Effector memory CD4-positive, alpha-beta T cell (primary cell): ENCODE results near the gene PCED1A.

Source experiments
- DNase-seq, 3 donors: peaks; one replicate each; pipeline ENCODE4 v3.0.0-alpha.2; 2020
- H3K27ac ChIP-seq: 2 replicates; pipeline ENCODE4 v1.7.0; 2013; ENCODE audit warnings: mild to moderate bottlenecking, low read length, moderate library complexity; ENCODE audit not compliant: insufficient read depth, poor library complexity, severe bottlenecking
- H3K27me3 ChIP-seq: replicated peaks from 2 replicates; pipeline ENCODE4 v1.7.0; 2013; ENCODE audit warnings: mild to moderate bottlenecking, low read length; ENCODE audit not compliant: insufficient read depth, control insufficient read depth, poor library complexity, severe bottlenecking
- H3K36me3 ChIP-seq: 2 replicates; pipeline ENCODE4 v1.7.0; 2013; ENCODE audit warnings: mild to moderate bottlenecking, low read length, moderate library complexity; ENCODE audit not compliant: control insufficient read depth, insufficient read depth
- H3K4me1 ChIP-seq: 2 replicates; pipeline ENCODE4 v1.7.0; 2013; ENCODE audit warnings: low read length, mild to moderate bottlenecking; ENCODE audit not compliant: control insufficient read depth, insufficient read depth, poor library complexity, severe bottlenecking
- H3K4me3 ChIP-seq: 2 replicates; pipeline ENCODE4 v1.7.0; 2013; ENCODE audit warnings: low read length, low read depth, mild to moderate bottlenecking; ENCODE audit not compliant: insufficient read depth, poor library complexity, severe bottlenecking
- H3K9me3 ChIP-seq: 2 replicates; pipeline ENCODE4 v1.7.0; 2013; ENCODE audit warnings: mild to moderate bottlenecking, low read length, moderate library complexity; ENCODE audit not compliant: control insufficient read depth

PCED1A gene

GRCh38 chr20:2806351-2806701 lies 34.1 kb downstream of the PCED1A start:
- Histone ChIP-seq H3K27me3 (peaks cover 7% of the 10 kb centered on the region), H3K27ac (no peak overlapping the region), H3K4me1 (peaks cover 2% of the 10 kb centered on the region), H3K9me3 (no peaks in the 10 kb centered on the region), H3K36me3 (no peaks in the 10 kb centered on the region), H3K4me3 (no peak overlapping the region)
- no peak for DNase-seq

GRCh38 chr20:2805689-2806350 lies 34.6 kb downstream of the PCED1A start:
- DNase-seq, result no peak
- H3K4me1 ChIP-seq, result peaks cover 7% of the 10 kb centered on the region

GRCh38 chr20:2804852-2805688 lies 35.4 kb downstream of the PCED1A start:
- H3K27ac ChIP-seq, result no peak overlapping the region
- H3K4me3 ChIP-seq, result no peak overlapping the region
- no peaks in the 10 kb centered on the region for H3K9me3 ChIP-seq
- no peaks in the 10 kb centered on the region for H3K36me3 ChIP-seq
- peaks cover 19% of the 10 kb centered on the region for H3K27me3 ChIP-seq
- H3K4me1 ChIP-seq, result peaks cover 13% of the 10 kb centered on the region
- DNase-seq, result no peak

More at GRCh38 chr20:2805689-2806350, 34.6 kb downstream of the PCED1A start:
- Histone ChIP-seq H3K27me3 (peaks cover 13% of the 10 kb centered on the region), H3K36me3 (no peaks in the 10 kb centered on the region), H3K9me3 (no peaks in the 10 kb centered on the region), H3K27ac (no peak overlapping the region), H3K4me3 (no peak overlapping the region)

- Histone ChIP-seq H3K4me1 (peaks cover 21% of the 10 kb centered on the region), H3K27ac (no peak overlapping the region), H3K4me3 (no peak overlapping the region), H3K36me3 (no peaks in the 10 kb centered on the region), H3K9me3 (no peaks in the 10 kb centered on the region), H3K27me3 (peaks cover 27% of the 10 kb centered on the region)
- DNase-seq, result no peak
Observed at GRCh38 chr20:2804041-2804828, 36.2 kb downstream of the PCED1A start.

- Histone ChIP-seq H3K27ac (no peak overlapping the region), H3K4me1 (peaks cover 22% of the 10 kb centered on the region), H3K9me3 (no peaks in the 10 kb centered on the region), H3K36me3 (no peaks in the 10 kb centered on the region), H3K4me3 (no peak overlapping the region), H3K27me3 (peaks cover 43% of the 10 kb centered on the region)
- no peak for DNase-seq
Observed at GRCh38 chr20:2801286-2801728, 39.1 kb downstream of the PCED1A start.

- H3K4me1 ChIP-seq, result peaks cover 22% of the 10 kb centered on the region
- no peaks in the 10 kb centered on the region for H3K36me3 ChIP-seq
- H3K4me3 ChIP-seq, result peak within 1 kb of the TSS; percentile 33
- no peak for DNase-seq
- H3K9me3 ChIP-seq, result no peaks in the 10 kb centered on the region
- H3K27me3 ChIP-seq, result peaks cover 41% of the 10 kb centered on the region
- H3K27ac ChIP-seq, result no peak within 1 kb of the TSS
Observed at GRCh38 chr20:2800521-2801285, 39.8 kb downstream of the PCED1A start, which contains the start of gene CPXM1. Gene CPXM1, minus strand, starts transcription at chr20:2800627. Its CDS starts 55 bp downstream, at chr20:2800572.

- Histone ChIP-seq H3K4me1 (peaks cover 22% of the 10 kb centered on the region), H3K27me3 (peaks cover 39% of the 10 kb centered on the region), H3K9me3 (no peaks in the 10 kb centered on the region), H3K4me3 (peak overlapping the region; percentile 33), H3K27ac (no peak overlapping the region), H3K36me3 (no peaks in the 10 kb centered on the region)
- no peak for DNase-seq
Observed at GRCh38 chr20:2799688-2800520, 40.6 kb downstream of the PCED1A start.

- H3K4me3 ChIP-seq, result no peak overlapping the region
Observed at GRCh38 chr20:2799271-2799670, 41.2 kb downstream of the PCED1A start.

GRCh38 chr20:2798814-2799213 lies 41.6 kb downstream of the PCED1A start:
- Histone ChIP-seq H3K4me3 (no peak overlapping the region), H3K4me1 (peaks cover 22% of the 10 kb centered on the region), H3K36me3 (no peaks in the 10 kb centered on the region), H3K27ac (no peak overlapping the region), H3K9me3 (no peaks in the 10 kb centered on the region), H3K27me3 (peaks cover 39% of the 10 kb centered on the region)
- DNase-seq, result no peak

More at GRCh38 chr20:2799271-2799670, 41.2 kb downstream of the PCED1A start:
- Histone ChIP-seq H3K27ac (no peak overlapping the region), H3K36me3 (no peaks in the 10 kb centered on the region), H3K9me3 (no peaks in the 10 kb centered on the region), H3K4me1 (peaks cover 22% of the 10 kb centered on the region), H3K27me3 (peaks cover 39% of the 10 kb centered on the region)
- no peak for DNase-seq
